HG03280 (cell line): ENCODE measurements around the gene SPTBN1.

Experiments used
- ATAC-seq: cut with Tn5 transposase; IDR thresholded peaks from one replicate; pipeline ENCODE4 v1.9.1; 2021; ENCODE audit warnings: mild to moderate bottlenecking, moderate library complexity; ENCODE audit not compliant: unreplicated experiment

Gene SPTBN1

DNA sequence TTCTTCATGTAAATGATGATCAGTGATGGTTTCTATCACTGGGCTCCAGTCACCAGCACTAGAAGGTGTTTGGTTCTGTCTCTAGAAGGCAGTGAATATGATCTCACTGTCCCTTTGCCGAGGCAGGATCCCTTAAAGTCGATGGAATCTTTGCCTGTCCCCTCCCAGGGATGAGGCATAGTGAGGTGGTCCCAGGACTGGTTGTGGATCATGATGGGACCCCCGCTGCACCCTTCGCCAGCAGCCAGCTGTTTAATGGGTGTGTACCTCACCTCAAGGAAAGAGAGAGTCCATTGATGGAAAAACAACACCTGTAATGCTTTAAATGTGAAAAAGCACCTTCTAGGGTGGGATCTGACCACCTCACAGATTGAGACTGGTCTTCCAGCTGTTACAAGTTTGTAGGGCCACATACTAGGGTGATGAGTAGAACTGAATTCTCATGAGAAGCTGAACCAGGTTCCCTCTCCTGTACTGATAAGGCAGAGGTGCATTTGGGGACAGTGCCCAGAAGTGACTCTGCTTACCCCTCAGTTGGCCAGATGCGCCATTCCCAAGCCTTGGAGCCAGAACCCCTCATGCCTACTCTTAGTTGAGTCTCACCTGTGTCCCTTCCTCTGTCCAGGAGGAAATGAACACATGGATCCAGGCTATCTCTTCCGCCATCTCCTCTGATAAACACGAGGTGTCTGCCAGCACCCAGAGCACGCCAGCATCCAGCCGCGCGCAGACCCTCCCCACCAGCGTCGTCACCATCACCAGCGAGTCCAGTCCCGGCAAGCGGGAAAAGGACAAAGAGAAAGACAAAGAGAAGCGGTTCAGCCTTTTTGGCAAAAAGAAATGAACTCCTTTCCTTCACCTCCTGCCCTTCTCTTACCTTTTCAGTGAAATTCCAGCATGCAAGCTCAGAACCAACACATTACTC, 211.9 kb downstream of the SPTBN1 start:
- no peak for ATAC-seq

DNA sequence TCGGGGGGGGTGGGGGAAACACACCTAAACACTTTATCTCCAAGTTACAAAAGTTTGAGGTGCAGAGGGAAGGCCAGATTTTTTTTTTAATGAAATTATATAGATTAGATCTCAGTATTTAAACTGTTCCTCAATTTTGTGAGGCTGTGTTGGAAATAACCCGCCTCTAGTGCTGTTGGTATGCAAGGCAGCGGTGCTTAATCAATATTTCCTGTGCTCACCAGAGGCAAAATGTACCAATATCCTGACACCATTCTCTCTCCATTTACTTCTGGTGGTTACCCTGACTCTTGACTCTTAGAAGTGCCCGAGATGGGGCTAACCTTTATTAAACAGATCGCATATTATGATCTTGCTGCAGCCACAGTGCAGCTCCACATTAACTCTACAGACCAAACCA, 212.6 kb downstream of the SPTBN1 start:
- no peak for ATAC-seq

DNA sequence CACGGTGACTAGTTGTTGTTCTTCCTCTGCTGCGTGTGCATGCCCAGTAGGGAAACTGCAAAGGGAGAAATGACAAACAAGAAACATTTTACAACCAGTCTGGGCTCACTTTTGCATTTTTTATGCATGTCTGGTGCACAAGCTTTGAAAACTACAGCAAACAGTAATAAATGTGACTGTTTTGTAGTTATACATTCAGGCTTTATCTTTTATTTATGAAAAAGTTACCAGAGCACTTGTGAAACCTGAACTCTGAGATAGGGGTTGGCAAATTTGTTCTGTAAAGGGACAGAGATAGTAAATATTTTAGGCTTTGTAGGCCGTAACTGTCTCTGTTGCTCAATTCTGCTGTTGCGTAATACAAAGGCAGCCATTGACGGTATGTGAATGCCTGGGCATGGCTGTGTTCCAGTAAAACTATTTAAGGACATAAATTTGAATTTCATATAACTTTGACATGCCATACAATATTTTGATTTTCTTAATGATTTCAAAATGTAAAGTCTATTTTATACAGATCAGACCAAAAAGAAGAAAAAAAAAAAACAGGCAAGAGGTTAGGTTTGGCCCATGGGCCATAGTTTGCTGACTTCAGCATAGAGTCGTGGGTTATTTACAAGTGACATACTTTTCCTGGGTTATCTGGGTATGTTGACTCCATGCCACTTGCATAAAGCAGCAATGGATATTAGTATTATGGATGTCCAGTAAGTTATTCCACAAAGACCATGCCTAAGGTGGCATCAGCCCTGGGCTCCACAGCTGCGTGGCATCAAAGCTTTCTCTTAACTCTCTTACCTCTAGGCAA, 213.8 kb downstream of the SPTBN1 start:
- ATAC-seq, result no peak

DNA sequence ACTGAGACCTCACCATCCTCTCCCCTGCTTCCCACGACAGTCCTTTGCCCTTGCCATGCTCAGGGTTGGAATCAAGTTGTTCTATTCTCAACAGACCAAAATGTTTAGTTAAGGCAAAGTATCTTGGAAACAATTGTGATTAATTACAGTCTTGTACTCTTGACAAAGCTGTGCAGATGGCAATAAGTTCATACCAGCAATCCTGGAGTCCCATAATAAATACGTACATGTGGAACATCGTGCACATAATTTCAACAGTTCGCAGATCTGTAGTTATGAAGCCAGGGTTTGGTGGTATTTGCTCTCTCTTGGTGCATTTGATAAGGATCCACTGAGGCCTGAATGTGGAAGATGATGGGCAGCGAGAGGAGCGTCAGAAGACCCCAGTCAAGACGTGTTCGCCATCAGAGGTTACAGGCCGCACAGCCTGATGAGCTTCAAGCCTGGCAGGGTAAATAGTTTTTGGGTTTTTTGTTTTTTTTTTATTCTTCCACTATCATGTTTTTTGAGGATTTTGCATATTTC, 214.4 kb downstream of the SPTBN1 start:
- no peak for ATAC-seq

DNA sequence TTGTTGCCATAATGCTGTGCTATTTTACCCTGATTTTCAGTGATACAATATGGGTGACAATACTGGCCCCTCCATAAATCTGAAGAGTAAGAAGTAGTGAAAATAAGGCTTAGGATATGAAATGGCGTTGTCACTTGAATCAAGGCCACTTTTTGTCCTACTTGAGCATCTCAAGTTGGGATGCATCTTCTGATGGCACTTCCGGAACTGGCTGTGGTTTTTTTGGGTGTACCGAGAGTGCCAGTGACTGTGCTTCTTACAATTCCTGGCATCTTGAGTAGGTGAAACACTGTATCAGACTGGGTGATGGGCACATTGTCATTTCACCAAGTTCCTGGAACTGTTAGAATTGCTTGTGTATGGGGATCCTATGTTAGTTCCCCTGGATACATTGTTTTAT, 214.9 kb downstream of the SPTBN1 start:
- no peak for ATAC-seq

DNA sequence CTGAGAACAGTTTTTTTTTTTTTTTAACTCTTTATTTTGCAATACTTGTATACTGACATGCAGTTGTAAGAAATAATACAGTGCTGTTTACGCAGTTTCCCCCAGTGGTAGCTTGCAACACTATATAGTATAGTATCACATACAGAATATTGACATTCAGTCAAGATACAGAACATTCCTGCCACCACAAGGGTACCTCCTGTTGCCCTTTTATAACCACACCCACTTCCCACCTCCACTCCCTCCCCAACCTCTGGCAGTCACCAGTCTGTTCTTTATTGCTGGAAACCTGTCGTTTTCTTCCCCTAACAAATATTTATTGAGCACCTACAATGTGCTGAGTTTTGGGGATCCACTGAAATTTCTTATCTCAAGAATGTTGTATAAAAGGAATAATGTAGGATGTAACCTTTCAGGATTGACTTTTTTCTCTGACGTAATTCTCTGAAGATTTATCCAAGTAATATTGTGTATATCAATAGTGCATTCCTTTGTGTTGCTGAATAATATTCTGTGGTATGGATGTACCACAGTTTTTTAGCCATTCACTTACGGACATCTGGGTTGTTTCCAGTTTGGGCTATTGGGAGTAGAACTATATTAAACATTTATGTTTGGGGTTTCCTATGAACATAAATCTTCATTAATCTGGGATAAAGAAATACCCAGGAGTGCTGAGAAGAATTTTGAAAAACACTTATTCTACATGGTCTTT, 215.9 kb downstream of the SPTBN1 start:
- ATAC-seq, result no peak

DNA sequence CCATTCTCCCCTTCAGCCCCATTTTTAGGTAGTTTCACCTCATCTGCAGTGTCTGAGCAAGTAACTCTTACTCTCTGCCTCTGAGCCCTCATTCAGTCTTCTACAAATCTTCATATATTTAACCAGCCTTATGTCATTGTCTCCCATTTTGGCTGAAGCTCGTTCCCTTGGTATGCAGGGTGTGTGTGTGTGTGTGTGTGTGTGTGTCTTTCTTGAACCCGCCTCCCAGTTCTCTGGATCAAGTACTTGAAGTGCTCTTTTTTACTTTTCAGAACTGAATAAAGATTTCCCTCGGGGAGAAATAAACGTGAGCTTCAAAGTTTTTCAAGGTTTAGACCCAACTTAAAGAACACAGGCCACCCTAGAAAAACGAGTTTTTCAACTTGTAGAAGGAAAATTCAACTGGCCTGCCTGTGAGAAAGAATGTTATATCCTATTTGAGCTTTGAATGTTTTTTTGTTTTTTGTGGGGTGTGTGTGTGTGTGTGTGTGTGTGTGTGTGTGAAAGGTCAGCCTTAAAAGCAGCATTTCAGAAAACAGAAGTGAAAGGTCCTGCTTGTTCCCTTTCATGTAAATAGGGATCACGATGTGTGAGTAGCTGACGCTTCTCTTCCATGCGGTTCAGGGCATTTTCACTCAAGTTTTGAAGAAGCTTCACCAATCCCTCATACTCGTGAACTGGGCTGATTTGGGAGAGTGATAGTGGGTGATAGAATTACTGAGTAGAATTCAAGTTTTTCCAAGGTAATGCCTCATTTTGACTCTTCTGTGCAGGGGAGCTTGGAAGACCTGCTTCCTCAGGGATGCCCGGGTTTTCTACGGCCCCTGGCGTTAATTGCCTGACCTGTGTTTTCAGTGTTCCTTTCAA, 216.7 kb downstream of the SPTBN1 start:
- ATAC-seq, result peak; percentile 52

DNA sequence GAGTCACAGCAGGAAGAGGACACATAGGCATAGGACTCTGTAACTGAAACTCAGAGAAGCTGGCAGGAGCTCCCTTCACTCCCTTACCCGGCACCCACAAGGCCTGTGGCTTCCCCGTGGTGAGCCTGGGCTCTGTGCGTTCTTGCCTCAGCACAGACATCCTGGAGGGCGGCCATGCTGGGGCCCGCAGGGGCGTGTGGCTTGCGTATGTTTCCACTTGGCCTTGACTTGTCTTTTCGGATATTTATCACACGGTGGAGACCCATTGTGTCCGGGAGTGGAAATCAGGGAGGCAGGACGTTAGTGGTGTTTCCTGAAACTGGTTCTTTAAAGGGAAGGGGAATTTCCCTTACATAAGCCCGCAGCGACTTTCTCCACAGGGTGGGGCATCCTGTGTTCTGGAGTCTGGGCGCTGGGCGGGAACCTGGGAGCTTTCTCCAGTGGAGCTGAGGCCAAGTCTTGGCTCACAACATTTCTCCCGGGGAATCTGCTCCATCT, 217.4 kb downstream of the SPTBN1 start:
- ATAC-seq, result peak; percentile 29

DNA sequence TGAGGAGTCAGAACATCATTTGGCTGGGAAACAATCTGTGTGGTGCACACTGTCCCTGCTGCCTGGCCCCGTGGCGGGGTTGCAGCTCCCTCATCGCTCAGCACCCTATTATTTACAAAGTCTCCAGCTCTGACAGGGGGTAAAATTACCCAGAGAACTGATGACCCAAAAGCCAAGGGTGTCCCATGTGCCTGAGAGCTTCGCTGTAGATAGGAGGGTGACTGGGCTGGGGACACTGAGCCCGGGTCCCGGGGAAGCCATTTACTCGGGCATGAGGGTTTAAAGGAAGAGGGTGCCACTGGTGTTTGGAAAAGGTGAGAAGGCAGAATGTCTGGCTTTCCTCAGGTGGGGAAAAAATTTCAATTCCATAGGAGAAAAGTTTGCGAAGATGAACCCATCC, 219.2 kb downstream of the SPTBN1 start:
- no peak for ATAC-seq

DNA sequence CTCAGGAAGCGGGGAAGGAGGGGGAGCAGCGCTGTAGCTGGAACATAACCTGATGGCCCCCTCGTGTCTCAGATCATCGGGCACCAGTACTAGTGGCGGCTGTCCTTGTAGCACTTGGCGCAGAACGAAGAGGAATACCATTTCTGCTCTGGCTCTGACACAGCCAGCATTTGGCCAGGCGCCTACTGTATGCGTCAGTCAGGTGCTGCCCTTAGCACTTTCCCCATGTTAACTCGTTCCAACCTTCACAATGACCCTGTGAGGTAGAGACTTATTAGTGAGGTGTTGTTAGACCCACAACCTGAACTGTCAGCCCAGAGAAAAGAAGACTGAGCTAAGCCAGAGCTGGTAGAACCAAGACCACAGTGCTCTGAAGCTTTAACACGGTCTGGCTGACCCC, 219.6 kb downstream of the SPTBN1 start:
- no peak for ATAC-seq

DNA sequence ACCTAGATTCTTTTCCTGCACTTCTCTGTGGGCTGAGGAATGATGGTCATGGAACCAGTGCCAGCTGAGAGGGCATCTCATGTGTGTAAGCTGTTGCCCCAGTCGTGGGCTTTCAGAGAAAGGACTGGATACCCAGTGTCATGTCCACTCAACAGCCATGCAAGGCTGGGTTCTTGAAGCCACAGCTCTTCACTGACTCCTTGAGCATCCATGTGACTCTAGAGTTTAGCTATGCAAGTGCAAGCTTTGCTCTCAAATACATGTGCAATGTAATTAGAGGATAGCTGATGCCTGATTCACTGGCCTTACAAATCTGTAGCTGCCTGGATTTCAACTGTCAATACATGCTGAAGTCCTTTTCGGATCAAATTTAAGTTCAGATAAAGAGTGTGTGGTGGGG, 220.5 kb downstream of the SPTBN1 start:
- ATAC-seq, result no peak

DNA sequence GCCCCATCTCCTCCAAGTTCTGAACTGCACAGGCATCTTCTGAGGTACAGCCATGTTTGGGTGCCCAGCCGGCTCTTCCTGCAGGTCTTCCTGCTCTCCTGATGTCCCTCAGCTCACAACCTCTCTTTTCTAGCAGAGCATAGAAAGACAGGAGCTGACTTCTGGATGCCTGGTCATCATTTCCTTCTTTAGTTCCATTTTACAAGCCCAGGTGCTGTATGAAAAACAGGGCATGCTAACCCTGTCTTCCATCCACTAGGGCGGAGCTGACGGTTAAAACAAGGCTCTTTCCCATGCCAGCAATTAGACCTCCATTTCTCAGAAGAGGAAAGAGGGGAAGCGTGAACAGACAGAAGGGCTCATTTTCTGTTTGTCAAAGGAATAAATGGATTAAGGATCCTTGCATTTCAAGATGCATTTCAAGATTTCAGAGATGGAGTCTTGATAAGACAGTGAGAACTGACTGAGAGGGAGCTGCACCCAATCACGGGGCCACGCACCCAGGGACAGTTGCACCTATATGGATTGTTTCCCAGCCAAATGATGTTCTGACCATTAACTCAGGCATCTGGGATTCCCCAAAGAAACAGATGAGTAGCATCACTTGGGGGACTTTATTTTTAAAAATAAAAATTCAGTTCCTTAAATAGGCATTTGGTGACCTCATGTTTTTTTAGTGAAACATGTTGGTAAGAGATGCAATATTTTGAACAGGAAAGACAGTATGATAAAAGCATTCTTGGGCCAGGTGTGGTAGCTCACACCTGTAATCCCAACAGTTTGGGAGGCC, 221.5 kb downstream of the SPTBN1 start:
- no peak for ATAC-seq

DNA sequence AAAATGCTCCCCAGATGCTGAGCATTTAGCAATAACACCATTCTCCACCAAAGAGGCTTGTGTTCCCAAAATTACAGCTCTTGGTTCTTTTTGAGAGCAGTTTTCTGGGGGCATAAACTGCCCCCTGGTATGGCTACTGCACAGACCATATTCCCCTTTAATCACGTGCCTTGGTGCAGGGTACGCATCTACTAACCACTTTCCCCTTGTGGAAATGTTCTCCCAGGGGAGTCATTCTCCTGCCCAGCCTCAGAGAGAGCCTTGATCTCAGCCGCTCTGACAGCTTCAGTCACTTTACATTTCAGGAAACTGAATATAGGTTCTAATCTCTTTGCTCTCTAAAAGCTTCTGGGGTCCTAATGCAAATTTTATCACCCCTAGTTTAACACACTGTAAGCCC, 222.6 kb downstream of the SPTBN1 start:
- ATAC-seq, result no peak

DNA sequence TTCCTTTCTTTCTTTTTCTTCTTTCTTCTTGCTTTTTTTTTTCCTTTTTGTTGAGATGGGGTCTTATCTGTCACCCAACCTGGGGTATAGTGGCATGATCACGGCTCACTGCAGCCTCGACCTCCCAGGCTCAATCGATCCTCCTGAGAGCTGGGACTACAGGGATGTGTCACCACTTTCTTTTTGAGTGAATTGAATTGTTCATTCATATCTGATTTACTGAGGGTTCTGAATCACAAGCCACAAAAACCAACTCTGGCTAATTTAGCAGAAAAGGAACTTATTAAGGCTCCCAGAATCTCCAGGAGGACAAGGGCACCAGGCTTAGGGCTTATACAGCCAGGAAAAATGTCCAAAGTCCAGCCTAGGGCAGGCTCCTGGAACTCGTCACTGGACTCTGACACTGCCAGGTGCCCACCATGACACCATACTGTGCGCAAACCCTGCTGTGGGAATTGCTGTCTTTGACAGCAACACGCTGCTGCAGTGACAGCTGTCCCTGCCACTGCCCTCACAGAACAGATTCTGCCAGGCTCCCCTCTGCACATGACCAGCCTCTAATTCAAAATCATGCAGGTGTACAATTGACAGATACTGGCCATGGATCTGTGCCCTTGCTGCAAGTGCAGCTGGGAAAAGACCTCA, 224.4 kb downstream of the SPTBN1 start:
- ATAC-seq, result peak; percentile 53

DNA sequence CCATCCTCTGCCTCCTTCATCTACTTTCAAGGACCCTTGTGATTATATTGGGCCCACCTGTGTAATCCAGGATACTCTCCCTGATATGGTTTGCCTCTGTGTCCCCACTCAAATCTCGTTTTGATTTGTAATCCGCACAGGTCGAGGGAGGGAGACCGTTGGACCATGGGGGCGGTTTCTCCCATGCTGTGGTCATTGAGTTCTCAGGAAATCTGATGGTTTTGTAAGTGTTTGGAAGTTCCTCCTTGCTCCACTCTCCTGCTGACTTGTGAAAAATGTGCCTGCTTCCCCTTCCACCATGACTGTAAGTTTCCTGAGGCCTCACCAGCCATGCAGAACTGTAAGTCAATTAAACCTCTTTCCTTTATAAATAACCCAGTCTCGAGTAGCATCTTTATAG, 225.3 kb downstream of the SPTBN1 start:
- no peak for ATAC-seq

DNA sequence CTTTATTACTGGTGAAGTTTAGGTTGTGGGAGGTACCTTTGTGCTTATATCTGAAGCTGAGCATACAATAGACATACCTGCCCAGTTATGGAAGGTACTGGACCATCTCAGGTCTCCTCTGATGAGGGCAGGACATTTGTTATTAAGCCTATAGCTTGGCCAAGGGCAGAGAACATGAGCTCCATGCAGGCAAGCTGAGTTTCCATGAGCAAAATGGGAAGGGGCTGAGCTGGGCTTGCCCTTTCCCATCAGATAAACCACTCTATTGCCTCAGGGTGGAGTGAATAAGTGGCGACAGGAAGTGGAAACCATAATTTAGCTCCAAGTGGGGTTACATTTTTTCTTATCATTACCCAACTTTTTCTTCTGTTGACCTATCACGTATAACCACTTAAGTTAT, 227.5 kb downstream of the SPTBN1 start:
- ATAC-seq, result no peak

DNA sequence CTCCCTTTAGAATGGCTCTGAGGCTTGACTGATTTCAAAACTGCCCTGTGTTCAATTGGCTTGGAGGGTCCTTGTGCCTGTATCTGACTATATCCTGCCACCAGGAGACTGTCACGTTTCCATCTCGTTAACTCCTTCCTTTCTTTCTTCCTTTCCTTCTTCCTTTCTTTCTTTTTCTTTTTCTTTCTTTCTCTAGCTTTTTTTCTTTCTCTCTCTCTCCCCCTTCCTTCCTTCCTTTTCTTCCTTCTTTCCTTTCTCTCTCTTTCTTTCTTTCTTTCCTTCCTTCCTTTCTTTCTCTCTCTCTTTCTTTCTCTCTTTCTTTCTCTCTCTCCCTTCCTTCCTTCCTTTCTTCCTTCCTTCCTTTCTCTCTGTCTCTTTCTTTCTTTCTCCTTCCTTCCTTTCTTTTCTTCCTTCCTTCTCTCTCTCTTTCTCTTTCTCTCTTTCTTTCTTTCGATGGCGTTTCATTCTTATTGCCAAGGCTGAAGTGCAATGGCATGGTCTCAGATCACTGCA, 229.2 kb downstream of the SPTBN1 start:
- ATAC-seq, result no peak

DNA sequence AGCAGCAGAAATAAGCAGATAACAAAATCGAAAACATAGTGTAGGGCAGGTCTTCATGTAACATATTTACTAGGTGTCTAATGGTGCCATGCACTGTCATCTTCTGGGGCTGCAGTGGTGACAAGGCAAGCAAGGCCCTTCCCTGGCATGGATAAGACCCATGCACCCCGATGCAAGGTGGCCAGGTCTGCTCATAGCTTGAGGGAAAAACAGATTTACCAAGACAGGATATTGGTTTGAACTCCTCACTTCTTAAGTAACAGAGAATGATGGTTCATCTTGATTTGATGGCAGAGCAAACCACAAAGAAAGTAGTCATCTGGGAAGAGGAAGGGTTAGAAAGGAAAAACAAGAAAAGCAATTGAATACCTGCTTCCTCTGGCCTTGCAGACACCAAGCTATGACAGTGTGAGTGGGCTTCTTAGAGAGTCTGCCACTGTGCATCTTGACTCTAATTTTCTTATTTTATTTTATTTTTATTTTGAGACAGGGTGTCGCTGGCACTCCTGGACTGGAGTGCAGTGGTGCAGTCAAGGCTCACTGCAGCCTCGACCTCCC, 231.5 kb downstream of the SPTBN1 start:
- no peak for ATAC-seq
